Fibroblast of the aortic adventitia (primary cell): ENCODE measurements around the gene TSHB. TPM values are rescaled to one million over a fixed set of nuclear protein-coding genes. Genes with fewer than 3 reads are reported as not detected.
A peak's percentile ranks its signal among the peaks of the same experiment; 100 is the strongest.

ENCODE experiments used
- DNase-seq: peaks from one replicate; pipeline ENCODE4 v3.0.0-alpha.2; 2010; ENCODE audit warnings: low read depth
- H3K4me3 ChIP-seq: 2 replicates; pipeline ENCODE4 v1.5.1; 2011; ENCODE audit warnings: low read depth, mild to moderate bottlenecking, control low read depth, low read length, moderate library complexity
- CTCF ChIP-seq: IDR thresholded peaks from 2 replicates; pipeline ENCODE4 v1.5.1; 2011; ENCODE audit warnings: mild to moderate bottlenecking, low read length, control low read depth, inconsistent platforms; ENCODE audit not compliant: insufficient read depth
- total RNA-seq: library from RNA; depleted of rRNA; stranded (reverse); fragments of >200 nt; gene quantifications from 2 replicates; pipeline ENCODE4 v1.2.3, GENCODE V29; 2012; ENCODE audit warnings: low replicate concordance

TSHB gene
- total RNA-seq, 1 donor = not detected

GRCh38 chr1:115056395-115056798 is 26.8 kb downstream of the TSHB start:
- DNase-seq = peak; percentile 35
- TF ChIP-seq CTCF = no peak
- no peak overlapping the region for H3K4me3 ChIP-seq

GRCh38 chr1:115057661-115058254 is 28.1 kb downstream of the TSHB start:
- no peak for DNase-seq
- no peak overlapping the region for H3K4me3 ChIP-seq
- TF ChIP-seq CTCF = no peak

- H3K4me3 ChIP-seq = no peak overlapping the region
- DNase-seq = no peak
- no peak for TF ChIP-seq CTCF
Measured at GRCh38 chr1:115059316-115059715, 29.7 kb downstream of the TSHB start.

- TF ChIP-seq CTCF = no peak
- no peak overlapping the region for H3K4me3 ChIP-seq
- DNase-seq = no peak
Measured at GRCh38 chr1:115060501-115060900, 30.9 kb downstream of the TSHB start.

GRCh38 chr1:115062542-115063004 is 32.9 kb downstream of the TSHB start:
- TF ChIP-seq CTCF = no peak
- no peak overlapping the region for H3K4me3 ChIP-seq
- peak; percentile 30 for DNase-seq

- no peak for TF ChIP-seq CTCF
- no peak overlapping the region for H3K4me3 ChIP-seq
- DNase-seq = no peak
Measured at GRCh38 chr1:115063228-115063901, 33.7 kb downstream of the TSHB start.
